Smooth muscle cell (in vitro differentiated cells): ENCODE data around the gene DDX59. TPM values are rescaled to one million over a fixed set of nuclear protein-coding genes. Genes with fewer than 3 reads are reported as not detected.
A peak's percentile ranks its signal among the peaks of the same experiment; 100 is the strongest.

ENCODE experiments used
- DNase-seq: peaks from one replicate; lab custom pipeline; 2025; ENCODE audit not compliant: unreplicated experiment; lab: John Stamatoyannopoulos, UW
- H2AFZ ChIP-seq: fragments of 200-600 bp; sonication (generic); 2 replicates; pipeline ENCODE4 v1.6.0; 2016; ENCODE audit warnings: antibody characterized with exemption, low read depth, mild to moderate bottlenecking
- H3F3A ChIP-seq: fragments of 200-600 bp; sonication (generic); 2 replicates; pipeline ENCODE4 v1.6.0; 2017; ENCODE audit warnings: antibody characterized with exemption, low read depth
- H3K27ac ChIP-seq: fragments of 200-600 bp; sonication (generic); 2 replicates; pipeline ENCODE4 v1.5.1; 2016; ENCODE audit warnings: low read depth, mild to moderate bottlenecking
- H3K27me3 ChIP-seq: fragments of 200-600 bp; sonication (generic); 2 replicates; pipeline ENCODE4 v1.6.1; 2016; ENCODE audit warnings: low read depth, mild to moderate bottlenecking
- H3K36me3 ChIP-seq: fragments of 200-600 bp; sonication (generic); 2 replicates; pipeline ENCODE4 v1.5.1; 2016; ENCODE audit warnings: low read depth
- H3K4me1 ChIP-seq: fragments of 200-600 bp; sonication (generic); 2 replicates; pipeline ENCODE4 v1.5.1; 2016; ENCODE audit warnings: low read depth
- H3K4me2 ChIP-seq: fragments of 200-600 bp; sonication (generic); 2 replicates; pipeline ENCODE4 v1.6.0; 2016; ENCODE audit warnings: mild to moderate bottlenecking
- H3K4me3 ChIP-seq: fragments of 200-600 bp; sonication (generic); 2 replicates; pipeline ENCODE4 v1.5.1; 2016; ENCODE audit warnings: mild to moderate bottlenecking
- H3K79me2 ChIP-seq: fragments of 200-600 bp; sonication (generic); 2 replicates; pipeline ENCODE4 v1.6.0; 2016; ENCODE audit warnings: low read depth, mild to moderate bottlenecking
- H3K9ac ChIP-seq: fragments of 200-600 bp; sonication (generic); 2 replicates; pipeline ENCODE4 v1.6.0; 2016; ENCODE audit warnings: low read depth
- H3K9me3 ChIP-seq: fragments of 200-600 bp; sonication (generic); replicated peaks from 2 replicates; pipeline ENCODE4 v1.5.1; 2016; ENCODE audit warnings: low read depth
- H4K20me1 ChIP-seq: fragments of 200-600 bp; sonication (generic); 2 replicates; pipeline ENCODE4 v1.6.0; 2016; ENCODE audit warnings: low read depth
- CTCF ChIP-seq: fragments of 200-600 bp; sonication (generic); IDR thresholded peaks from 2 replicates; pipeline ENCODE4 v1.5.1; 2017; ENCODE audit warnings: borderline replicate concordance, mild to moderate bottlenecking, antibody characterized with exemption; ENCODE audit not compliant: insufficient read depth, poor library complexity, severe bottlenecking
- WGBS: methylation state at CpG from one replicate; pipeline ENCODE4 v1.1.7; 2016; ENCODE audit warnings: low lambda C conversion rate; 5-methylcytosine and 5-hydroxymethylcytosine counted together
- polyA plus RNA-seq: library from polyadenylated mRNA; unstranded; fragments of >200 nt; fragmentation: Nextera tagmentation; extraction: Ambion mirVana; gene quantifications from 2 replicates; pipeline ENCODE4 v1.2.1, GENCODE V29; 2016
- total RNA-seq: library from RNA; depleted of rRNA; stranded (reverse); fragments of >200 nt; gene quantifications from 2 replicates; pipeline ENCODE4 v1.2.3, GENCODE V29; 2014

Gene DDX59
- total and polyA plus RNA-seq, 2 experiments from 2014 or later: 7.7 to 22.5 TPM

- H3K4me1 ChIP-seq: no peaks in the 10 kb centered on the region
- H3K79me2 ChIP-seq: no peaks in the 10 kb centered on the region
- no peaks in the 10 kb centered on the region for H3K36me3 ChIP-seq
- H3K9me3 ChIP-seq: no peaks in the 10 kb centered on the region
- no peaks in the 10 kb centered on the region for H3F3A ChIP-seq
- H3K27ac ChIP-seq: peak overlapping the region; percentile 7
- H2AFZ ChIP-seq: no peak overlapping the region
- no peak overlapping the region for H3K9ac ChIP-seq
- 79% methylated on average over 9 of the region's 9 CpGs for WGBS
- H4K20me1 ChIP-seq: no peaks in the 10 kb centered on the region
- H3K27me3 ChIP-seq: no peaks in the 10 kb centered on the region
- no peak overlapping the region for H3K4me3 ChIP-seq
- no peak overlapping the region for H3K4me2 ChIP-seq
- DNase-seq: no peak
- no peak for TF ChIP-seq CTCF
Observed at GRCh38 chr1:200629876-200630514, 39.7 kb downstream of the DDX59 start.

- Histone ChIP-seq H3K79me2 (no peaks in the 10 kb centered on the region), H3K9me3 (no peaks in the 10 kb centered on the region), H3K36me3 (no peaks in the 10 kb centered on the region), H3K27ac (no peak overlapping the region), H3K4me1 (no peaks in the 10 kb centered on the region), H3K9ac (no peak overlapping the region), H2AFZ (no peak overlapping the region), H3K4me2 (no peak overlapping the region), H4K20me1 (no peaks in the 10 kb centered on the region), H3K27me3 (no peaks in the 10 kb centered on the region), H3K4me3 (no peak overlapping the region), H3F3A (no peaks in the 10 kb centered on the region)
- no peak for TF ChIP-seq CTCF
- 76% methylated on average over 7 of the region's 7 CpGs for WGBS
- DNase-seq: no peak
Observed at GRCh38 chr1:200628223-200628881, 41.4 kb downstream of the DDX59 start.

- H3K4me3 ChIP-seq: no peak overlapping the region
- no peak overlapping the region for H3K4me2 ChIP-seq
- no peak for TF ChIP-seq CTCF
- H2AFZ ChIP-seq: no peak overlapping the region
- H3F3A ChIP-seq: no peaks in the 10 kb centered on the region
- no peaks in the 10 kb centered on the region for H3K9me3 ChIP-seq
- 100% methylated on average over 1 of the region's 1 CpG for WGBS
- H3K79me2 ChIP-seq: no peaks in the 10 kb centered on the region
- no peaks in the 10 kb centered on the region for H3K27me3 ChIP-seq
- no peak for DNase-seq
- no peaks in the 10 kb centered on the region for H3K4me1 ChIP-seq
- H3K27ac ChIP-seq: no peak overlapping the region
- H3K9ac ChIP-seq: no peak overlapping the region
- H3K36me3 ChIP-seq: no peaks in the 10 kb centered on the region
- H4K20me1 ChIP-seq: no peaks in the 10 kb centered on the region
Observed at GRCh38 chr1:200627575-200628222, 42.0 kb downstream of the DDX59 start.
